Lower leg skin (tissue), 4 donors: ENCODE data around the gene GIMAP8. TPM values are rescaled to one million over a fixed set of nuclear protein-coding genes. Genes with fewer than 3 reads are reported as not detected.

Experiments
- DNase-seq, 2 donors: peaks; one replicate each; pipeline ENCODE4 v3.0.0-alpha.2; 2019; ENCODE audit warnings: low spot score in 2 of 2
- H3K4me3 ChIP-seq: fragments of 200-600 bp; sonication (generic); 2 replicates; pipeline ENCODE4 v1.5.1; 2017; ENCODE audit warnings: mild to moderate bottlenecking, low read depth; ENCODE audit not compliant: poor library complexity, severe bottlenecking
- POLR2A ChIP-seq, 2 donors: fragments of 450-650 bp; IDR thresholded peaks; one replicate each; pipeline ENCODE4 v1.6.1; 2016 to 2017; ENCODE audit warnings: antibody characterized with exemption in 2 of 2, mild to moderate bottlenecking in 1 of 2, moderate library complexity in 1 of 2
- WGBS, 2 donors: methylation state at CpG; one replicate each; pipeline ENCODE4 v1.1.5; 2018; 5-methylcytosine and 5-hydroxymethylcytosine counted together
- intact Hi-C: fragments of 100-400 bp; cut with DNase I; formaldehyde crosslinking; loops from one replicate; pipeline ENCODE4 v1.15.0; 2023; ENCODE audit warnings: low total_unique reads
- total RNA-seq, 4 donors: library from RNA; depleted of rRNA; stranded (reverse); fragments of >200 nt; gene quantifications; one replicate each; pipeline ENCODE4 v1.1.0, GENCODE V29; 2016
- TF ChIP-seq, protein P1 (sequence below), 3 donors: fragments of 450-650 bp; IDR thresholded peaks; one replicate each; pipeline ENCODE4 v1.5.1; 2016; ENCODE audit warnings: antibody characterized with exemption in 3 of 3, mild to moderate bottlenecking in 3 of 3, moderate library complexity in 2 of 3

The GIMAP8 gene
- total RNA-seq, 4 donors from 2014 or later: 2.3 to 10.7 (median 3.4) TPM

GRCh38 chr7:150431839-150432658 is 18.4 kb upstream of the GIMAP8 start:
- DNase-seq: peak in 1 of 2 donors; percentile 34
- H3K4me3 ChIP-seq: no peak overlapping the region
- WGBS, 2 donors: 89 to 91% methylated on average over 7 of the region's 7 CpGs
- intact Hi-C loops: no loop called here
- TF ChIP-seq, protein P1, sequence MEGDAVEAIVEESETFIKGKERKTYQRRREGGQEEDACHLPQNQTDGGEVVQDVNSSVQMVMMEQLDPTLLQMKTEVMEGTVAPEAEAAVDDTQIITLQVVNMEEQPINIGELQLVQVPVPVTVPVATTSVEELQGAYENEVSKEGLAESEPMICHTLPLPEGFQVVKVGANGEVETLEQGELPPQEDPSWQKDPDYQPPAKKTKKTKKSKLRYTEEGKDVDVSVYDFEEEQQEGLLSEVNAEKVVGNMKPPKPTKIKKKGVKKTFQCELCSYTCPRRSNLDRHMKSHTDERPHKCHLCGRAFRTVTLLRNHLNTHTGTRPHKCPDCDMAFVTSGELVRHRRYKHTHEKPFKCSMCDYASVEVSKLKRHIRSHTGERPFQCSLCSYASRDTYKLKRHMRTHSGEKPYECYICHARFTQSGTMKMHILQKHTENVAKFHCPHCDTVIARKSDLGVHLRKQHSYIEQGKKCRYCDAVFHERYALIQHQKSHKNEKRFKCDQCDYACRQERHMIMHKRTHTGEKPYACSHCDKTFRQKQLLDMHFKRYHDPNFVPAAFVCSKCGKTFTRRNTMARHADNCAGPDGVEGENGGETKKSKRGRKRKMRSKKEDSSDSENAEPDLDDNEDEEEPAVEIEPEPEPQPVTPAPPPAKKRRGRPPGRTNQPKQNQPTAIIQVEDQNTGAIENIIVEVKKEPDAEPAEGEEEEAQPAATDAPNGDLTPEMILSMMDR (IDR thresholded peaks at IDR 0.05): no peak
- TF ChIP-seq POLR2A (IDR thresholded peaks at IDR 0.05): no peak

GRCh38 chr7:150432915-150433892 is 17.2 kb upstream of the GIMAP8 start:
- intact Hi-C loops: no loop called here
- no peak overlapping the region for H3K4me3 ChIP-seq
- peak in 1 of 2 donors; percentile 63 for DNase-seq
- TF ChIP-seq, protein P1 (IDR thresholded peaks at IDR 0.05): no peak
- no peak for TF ChIP-seq POLR2A (IDR thresholded peaks at IDR 0.05)
- WGBS, 2 donors: 77 to 85% methylated on average over 14 of the region's 14 CpGs

DNA sequence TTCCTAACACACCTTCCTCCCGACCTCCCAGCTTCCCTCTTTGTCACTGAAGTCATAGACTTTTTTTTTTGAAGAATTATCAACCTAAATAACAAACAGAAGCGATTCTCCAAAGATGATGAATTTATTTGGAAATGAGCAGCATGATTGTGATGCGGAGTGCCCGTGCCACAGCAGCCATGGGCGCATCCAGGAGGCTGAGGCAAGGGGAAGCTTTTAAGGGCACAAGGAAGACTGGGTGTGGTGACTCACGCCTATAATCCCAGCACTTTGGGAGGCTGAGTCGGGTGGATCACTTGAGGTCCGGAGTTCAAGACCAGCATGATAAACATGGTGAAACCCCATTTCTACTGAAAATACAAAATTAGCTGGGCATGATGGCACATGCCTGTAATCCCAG is 16.2 kb upstream of the GIMAP8 start:
- TF ChIP-seq POLR2A (IDR thresholded peaks at IDR 0.05): no peak
- TF ChIP-seq, protein P1 (IDR thresholded peaks at IDR 0.05): no peak
- H3K4me3 ChIP-seq: no peak overlapping the region
- WGBS, 2 donors: 87 to 91% methylated on average over 8 of the region's 8 CpGs
- intact Hi-C loops: no loop called here
- peak in 1 of 2 donors; percentile 40 for DNase-seq

DNA sequence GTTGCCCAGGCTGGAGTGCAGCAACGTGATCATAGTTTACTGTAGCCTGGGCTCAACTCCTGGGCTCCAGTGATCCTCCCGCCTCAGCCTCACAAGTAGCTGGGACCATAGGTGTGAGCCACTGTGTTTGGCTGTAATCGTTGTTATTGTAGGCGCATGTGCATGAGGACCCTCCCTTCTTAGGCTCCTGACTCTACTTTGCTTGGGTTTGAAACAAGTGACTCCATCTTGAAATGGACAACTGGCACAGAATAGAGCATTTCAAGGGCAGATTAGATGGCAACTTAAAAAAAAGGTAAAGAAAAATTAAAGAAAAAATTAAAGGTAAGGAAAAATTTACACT is 15.4 kb upstream of the GIMAP8 start:
- intact Hi-C loops: no loop called here
- DNase-seq: no peak
- TF ChIP-seq, protein P1 (IDR thresholded peaks at IDR 0.05): no peak
- no peak for TF ChIP-seq POLR2A (IDR thresholded peaks at IDR 0.05)
- H3K4me3 ChIP-seq: no peak overlapping the region
- WGBS, 2 donors: 83 to 92% methylated on average over 4 of the region's 4 CpGs

- intact Hi-C loops: no loop called here
- 71 to 73% methylated on average over 8 of the region's 8 CpGs for WGBS, 2 donors
- DNase-seq: peak; percentile 43 to 80
- TF ChIP-seq POLR2A (IDR thresholded peaks at IDR 0.05): no peak
- TF ChIP-seq, protein P1 (IDR thresholded peaks at IDR 0.05): no peak
- H3K4me3 ChIP-seq: no peak overlapping the region
Measured at GRCh38 chr7:150435390-150436073, 14.9 kb upstream of the GIMAP8 start.
